Measurements from ENCODE around the gene AP3B1.

Gene AP3B1

GRCh38 chr5:78065663-78066062 is 228.8 kb downstream of the AP3B1 start:
- H3K4me3 ChIP-seq (ENCODE audit: low read depth, low read length): no peak overlapping the region
- TF ChIP-seq CTCF (IDR thresholded peaks at IDR 0.05; ENCODE audit: low read depth, low read length, missing control alignments): no peak
- DNase-seq (ENCODE audit: low read depth): no peak
- in situ Hi-C loops (cut with HindIII; ENCODE audit: low sequenced_read_pairs): no loop called here

DNA sequence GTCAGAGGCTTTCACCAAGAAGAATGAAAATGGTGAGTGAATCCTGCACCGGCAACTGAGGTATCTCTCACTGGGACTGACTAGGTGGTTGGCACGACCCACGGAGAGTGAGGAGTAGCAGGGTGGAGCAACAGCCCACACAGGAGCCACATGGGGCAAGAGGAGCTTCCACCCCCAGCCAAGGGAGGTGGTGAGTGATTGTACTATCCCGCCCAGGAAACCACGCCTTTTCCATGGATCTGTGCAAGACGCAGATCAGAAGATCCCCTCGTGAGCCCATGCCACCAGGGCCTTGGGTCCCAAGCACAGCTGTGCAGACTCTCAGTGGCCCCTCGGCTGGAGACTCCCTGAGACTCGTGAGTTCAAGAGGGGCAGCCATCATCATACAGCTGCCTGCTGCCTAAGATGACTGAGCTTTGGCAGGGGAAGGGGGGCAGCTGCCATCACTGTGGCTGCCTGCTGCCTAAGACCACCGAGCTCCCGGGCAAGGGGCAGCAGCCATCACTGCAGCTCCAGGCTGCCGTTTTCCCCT is 229.5 kb downstream of the AP3B1 start:
- no peak for DNase-seq (ENCODE audit: low read depth)
- in situ Hi-C loops (cut with HindIII; ENCODE audit: low sequenced_read_pairs): no loop called here
- no peak for TF ChIP-seq CTCF (IDR thresholded peaks at IDR 0.05; ENCODE audit: low read depth, low read length, missing control alignments)
- H3K4me3 ChIP-seq (ENCODE audit: low read depth, low read length): no peak overlapping the region

DNA sequence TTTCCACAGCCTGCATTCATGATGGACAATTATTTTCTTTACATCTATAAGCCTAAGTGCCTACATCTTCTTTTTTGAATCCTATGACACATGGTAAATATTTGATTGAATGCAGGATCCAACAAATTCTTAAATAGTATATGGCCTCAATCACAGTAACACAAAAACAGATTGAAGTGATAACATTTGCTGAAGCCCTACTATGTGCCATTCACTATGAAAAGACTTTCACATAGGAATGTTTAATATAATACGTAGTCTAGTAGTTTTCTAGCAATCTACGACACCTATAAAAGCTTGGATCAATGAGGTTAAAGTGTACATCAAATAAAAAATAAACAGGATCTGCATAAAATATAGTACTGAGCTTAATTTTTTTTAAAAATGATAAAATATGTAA is 231.0 kb downstream of the AP3B1 start:
- no peak for DNase-seq (ENCODE audit: low read depth)
- in situ Hi-C loops (cut with HindIII; ENCODE audit: low sequenced_read_pairs): no loop called here
- H3K4me3 ChIP-seq (ENCODE audit: low read depth, low read length): no peak overlapping the region
- TF ChIP-seq CTCF (IDR thresholded peaks at IDR 0.05; ENCODE audit: low read depth, low read length, missing control alignments): no peak

- no peak overlapping the region for H3K4me3 ChIP-seq (ENCODE audit: low read depth, low read length)
- in situ Hi-C loops (cut with HindIII; ENCODE audit: low sequenced_read_pairs): no loop called here
- no peak for TF ChIP-seq CTCF (IDR thresholded peaks at IDR 0.05; ENCODE audit: low read depth, low read length, missing control alignments)
- DNase-seq (ENCODE audit: low read depth): no peak
Measured at GRCh38 chr5:78062645-78063044, 231.9 kb downstream of the AP3B1 start.

- DNase-seq (ENCODE audit: low read depth): no peak
- H3K4me3 ChIP-seq (ENCODE audit: low read depth, low read length): no peak overlapping the region
- in situ Hi-C loops (cut with HindIII; ENCODE audit: low sequenced_read_pairs): no loop called here
- TF ChIP-seq CTCF (IDR thresholded peaks at IDR 0.05; ENCODE audit: low read depth, low read length, missing control alignments): no peak
Measured at GRCh38 chr5:78060421-78060820, 234.1 kb downstream of the AP3B1 start.

- no peak for TF ChIP-seq CTCF (IDR thresholded peaks at IDR 0.05; ENCODE audit: low read depth, low read length, missing control alignments)
- no peak overlapping the region for H3K4me3 ChIP-seq (ENCODE audit: low read depth, low read length)
- no peak for DNase-seq (ENCODE audit: low read depth)
- in situ Hi-C loops (cut with HindIII; ENCODE audit: low sequenced_read_pairs): no loop called here
Measured at GRCh38 chr5:78058625-78059024, 235.9 kb downstream of the AP3B1 start.
